Ovary (tissue), 3 donors: ENCODE measurements around the gene FBXO30.

Experiments used
- CTCF ChIP-seq, 3 donors: fragments of 450-650 bp in 2 of 3; fragments of 200-600 bp in 1 of 3; IDR thresholded peaks; one replicate each; pipeline versions ENCODE4 v1.5.1 to v1.8.0; 2016 to 2022; ENCODE audit warnings: antibody characterized with exemption in 3 of 3, mild to moderate bottlenecking in 1 of 3
- POLR2A ChIP-seq: fragments of 450-650 bp; IDR thresholded peaks from one replicate; pipeline ENCODE4 v1.6.1; 2017; ENCODE audit warnings: antibody characterized with exemption, mild to moderate bottlenecking, moderate library complexity
- donor health status: DM: no; HTN: no; CAD: no.

GRCh38 chr6:145783796-145784195 lies 30.8 kb downstream of the FBXO30 start:
- TF ChIP-seq CTCF (IDR thresholded peaks at IDR 0.05) (no peak), POLR2A (no peak)
